ENCODE data around the gene ZFYVE28.
"Not testable (repeated sequence)": the region's sequence is repeated elsewhere in the genome, so short reads cannot be mapped to it uniquely, and the experiment has no call there.

Gene ZFYVE28

DNA sequence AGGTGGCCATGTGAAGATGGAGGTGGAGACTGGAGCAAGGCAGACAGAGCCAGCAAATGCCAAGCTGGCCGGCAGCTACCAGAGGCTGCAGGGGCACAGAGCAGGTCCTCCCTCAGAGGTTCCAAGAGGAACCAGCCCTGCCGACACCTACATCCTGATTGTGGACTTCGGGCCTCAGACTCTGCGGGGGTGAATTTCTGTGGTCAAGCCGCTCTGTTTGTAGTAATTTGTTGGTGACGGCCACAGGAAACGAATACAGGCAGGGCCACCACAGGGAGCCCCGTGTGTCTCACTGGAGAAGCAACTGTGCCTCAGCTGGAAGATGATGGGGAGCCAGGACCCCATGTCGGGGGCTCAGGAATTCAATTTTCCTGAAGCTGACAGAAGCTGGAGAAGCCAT, 28.3 kb downstream of the ZFYVE28 start:
- H3K27me3 ChIP-seq (ENCODE audit: insufficient read depth, low read length) = peaks cover 32% of the 10 kb centered on the region
- H3K36me3 ChIP-seq (ENCODE audit: insufficient read depth, low read depth, low read length) = no peaks in the 10 kb centered on the region
- no peak overlapping the region for H3K9ac ChIP-seq (ENCODE audit: low read depth, low read length)
- no peaks in the 10 kb centered on the region for H3K9me3 ChIP-seq (ENCODE audit: insufficient read depth, low read depth, low read length)
- H3K4me3 ChIP-seq (ENCODE audit: low read length) = no peak overlapping the region
- H3K27ac ChIP-seq (ENCODE audit: low read length) = no peak overlapping the region
- H3K4me1 ChIP-seq (ENCODE audit: insufficient read depth, low read length) = peaks cover 26% of the 10 kb centered on the region; the same call in 1 of the 2 replicates

DNA sequence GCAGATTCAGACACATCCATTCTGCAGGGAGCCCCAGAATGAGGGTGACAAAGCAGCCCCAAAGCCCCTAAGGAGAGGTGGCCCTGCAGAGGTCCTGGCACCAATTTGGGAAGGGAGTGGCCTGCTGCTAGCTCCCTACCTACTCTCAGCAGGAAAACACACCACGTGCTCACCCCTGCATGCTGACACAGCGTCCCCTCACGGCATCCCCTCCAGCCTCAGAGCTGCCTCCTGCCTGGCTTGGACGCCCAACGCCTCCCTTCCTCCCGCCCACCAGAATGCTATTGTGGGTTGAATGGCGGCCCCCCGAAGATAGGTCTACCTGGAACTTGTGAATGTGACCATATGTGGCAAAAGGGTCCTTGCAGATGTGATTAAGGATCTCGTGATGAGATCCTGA, 28.8 kb downstream of the ZFYVE28 start:
- no peak overlapping the region for H3K4me3 ChIP-seq (ENCODE audit: low read length)
- H3K9ac ChIP-seq (ENCODE audit: low read depth, low read length) = no peak overlapping the region
- no peaks in the 10 kb centered on the region for H3K36me3 ChIP-seq (ENCODE audit: insufficient read depth, low read depth, low read length)
- peaks cover 26% of the 10 kb centered on the region; the same call in 1 of the 2 replicates for H3K4me1 ChIP-seq (ENCODE audit: insufficient read depth, low read length)
- peaks cover 28% of the 10 kb centered on the region for H3K27me3 ChIP-seq (ENCODE audit: insufficient read depth, low read length)
- H3K9me3 ChIP-seq (ENCODE audit: insufficient read depth, low read depth, low read length) = no peaks in the 10 kb centered on the region
- H3K27ac ChIP-seq (ENCODE audit: low read length) = no peak overlapping the region

- Histone ChIP-seq H3K9ac (ENCODE audit: low read depth, low read length) (no peak overlapping the region), H3K27ac (ENCODE audit: low read length) (no peak overlapping the region), H3K4me3 (ENCODE audit: low read length) (no peak overlapping the region), H3K9me3 (ENCODE audit: insufficient read depth, low read depth, low read length) (no peaks in the 10 kb centered on the region), H3K4me1 (ENCODE audit: insufficient read depth, low read length) (peaks cover 21% of the 10 kb centered on the region; the same call in 1 of the 2 replicates), H3K36me3 (ENCODE audit: insufficient read depth, low read depth, low read length) (no peaks in the 10 kb centered on the region), H3K27me3 (ENCODE audit: insufficient read depth, low read length) (peaks cover 20% of the 10 kb centered on the region)
These were observed 29.8 kb downstream of the ZFYVE28 start for GRCh38 chr4:2388429-2389182.

- no peak overlapping the region for H3K4me3 ChIP-seq (ENCODE audit: low read length)
- H3K4me1 ChIP-seq (ENCODE audit: insufficient read depth, low read length) = peaks cover 14% of the 10 kb centered on the region; the same call in 1 of the 2 replicates
- no peak overlapping the region for H3K9ac ChIP-seq (ENCODE audit: low read depth, low read length)
- no peaks in the 10 kb centered on the region for H3K36me3 ChIP-seq (ENCODE audit: insufficient read depth, low read depth, low read length)
- H3K27me3 ChIP-seq (ENCODE audit: insufficient read depth, low read length) = peaks cover 20% of the 10 kb centered on the region
- H3K9me3 ChIP-seq (ENCODE audit: insufficient read depth, low read depth, low read length) = no peaks in the 10 kb centered on the region
- no peak overlapping the region for H3K27ac ChIP-seq (ENCODE audit: low read length)
These were observed 30.6 kb downstream of the ZFYVE28 start for GRCh38 chr4:2387829-2388228.

DNA sequence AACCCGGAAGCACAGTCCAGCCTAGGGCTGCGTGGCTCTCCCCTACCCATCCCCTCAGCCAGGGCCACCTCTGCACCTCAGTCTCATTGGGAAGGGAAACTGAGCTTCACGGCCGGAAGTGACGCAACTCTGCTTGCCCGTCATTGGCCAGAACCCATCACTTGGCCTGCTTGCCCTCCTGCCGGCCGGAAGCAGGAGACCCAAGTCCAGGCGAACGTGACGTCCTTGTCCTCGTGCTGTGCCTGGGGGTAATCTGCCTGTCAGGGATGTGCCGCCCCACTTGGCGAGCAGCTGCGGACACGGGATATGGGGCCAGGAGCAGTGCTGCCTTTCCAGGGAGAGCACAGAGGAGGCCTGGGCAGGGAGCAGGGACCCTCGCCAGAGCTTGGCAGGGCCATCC, 31.2 kb downstream of the ZFYVE28 start:
- H3K27me3 ChIP-seq (ENCODE audit: insufficient read depth, low read length) = peaks cover 20% of the 10 kb centered on the region
- peaks cover 13% of the 10 kb centered on the region; the same call in 1 of the 2 replicates for H3K4me1 ChIP-seq (ENCODE audit: insufficient read depth, low read length)
- H3K36me3 ChIP-seq (ENCODE audit: insufficient read depth, low read depth, low read length) = no peaks in the 10 kb centered on the region
- H3K4me3 ChIP-seq (ENCODE audit: low read length) = no peak overlapping the region
- H3K9ac ChIP-seq (ENCODE audit: low read depth, low read length) = no peak overlapping the region
- H3K9me3 ChIP-seq (ENCODE audit: insufficient read depth, low read depth, low read length) = no peaks in the 10 kb centered on the region
- no peak overlapping the region for H3K27ac ChIP-seq (ENCODE audit: low read length)

- peaks cover 13% of the 10 kb centered on the region; the same call in 1 of the 2 replicates for H3K4me1 ChIP-seq (ENCODE audit: insufficient read depth, low read length)
- no peak overlapping the region for H3K4me3 ChIP-seq (ENCODE audit: low read length)
- peaks cover 20% of the 10 kb centered on the region for H3K27me3 ChIP-seq (ENCODE audit: insufficient read depth, low read length)
- H3K9ac ChIP-seq (ENCODE audit: low read depth, low read length) = no peak overlapping the region
- no peaks in the 10 kb centered on the region for H3K36me3 ChIP-seq (ENCODE audit: insufficient read depth, low read depth, low read length)
- no peak overlapping the region for H3K27ac ChIP-seq (ENCODE audit: low read length)
- no peaks in the 10 kb centered on the region for H3K9me3 ChIP-seq (ENCODE audit: insufficient read depth, low read depth, low read length)
These were observed 31.7 kb downstream of the ZFYVE28 start for GRCh38 chr4:2386717-2387116.

GRCh38 chr4:2385516-2385915, 32.9 kb downstream of the ZFYVE28 start:
- H3K27ac ChIP-seq (ENCODE audit: low read length) = no peak overlapping the region
- H3K4me1 ChIP-seq (ENCODE audit: insufficient read depth, low read length) = peaks cover 9% of the 10 kb centered on the region; the same call in 1 of the 2 replicates

GRCh38 chr4:2384245-2384644, 34.2 kb downstream of the ZFYVE28 start:
- Histone ChIP-seq H3K36me3 (ENCODE audit: insufficient read depth, low read depth, low read length) (no peaks in the 10 kb centered on the region), H3K4me1 (ENCODE audit: insufficient read depth, low read length) (no peaks in the 10 kb centered on the region), H3K9ac (ENCODE audit: low read depth, low read length) (no peak overlapping the region), H3K27me3 (ENCODE audit: insufficient read depth, low read length) (peaks cover under 1% of the 10 kb centered on the region; the same call in 1 of the 2 replicates), H3K9me3 (ENCODE audit: insufficient read depth, low read depth, low read length) (no peaks in the 10 kb centered on the region), H3K27ac (ENCODE audit: low read length) (no peak overlapping the region), H3K4me3 (ENCODE audit: low read length) (no peak overlapping the region)

More at GRCh38 chr4:2385516-2385915, 32.9 kb downstream of the ZFYVE28 start:
- no peak overlapping the region for H3K4me3 ChIP-seq (ENCODE audit: low read length)
- H3K27me3 ChIP-seq (ENCODE audit: insufficient read depth, low read length) = peaks cover 14% of the 10 kb centered on the region
- no peaks in the 10 kb centered on the region for H3K36me3 ChIP-seq (ENCODE audit: insufficient read depth, low read depth, low read length)
- no peaks in the 10 kb centered on the region for H3K9me3 ChIP-seq (ENCODE audit: insufficient read depth, low read depth, low read length)
- no peak overlapping the region for H3K9ac ChIP-seq (ENCODE audit: low read depth, low read length)

DNA sequence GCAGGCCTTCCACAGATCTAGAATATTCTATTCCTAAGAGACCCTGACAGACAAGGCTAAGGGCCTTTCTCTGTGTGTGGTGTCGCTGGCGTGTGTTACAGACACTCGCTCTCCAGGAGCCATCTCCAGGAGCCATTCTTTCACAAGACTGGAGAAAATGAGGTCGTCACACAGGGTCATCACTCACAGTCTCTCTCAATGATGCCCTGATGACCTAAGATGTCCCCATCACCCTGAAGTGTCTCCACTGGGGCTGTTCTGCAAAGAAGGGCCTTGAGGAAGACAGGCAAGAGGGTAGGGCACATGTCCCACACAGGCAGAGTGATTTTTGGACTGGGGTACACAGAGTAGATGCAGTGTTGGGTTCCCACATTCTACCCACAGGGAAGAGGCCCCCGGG, 34.7 kb downstream of the ZFYVE28 start:
- no peaks in the 10 kb centered on the region for H3K4me1 ChIP-seq (ENCODE audit: insufficient read depth, low read length)
- H3K9me3 ChIP-seq (ENCODE audit: insufficient read depth, low read depth, low read length) = no peaks in the 10 kb centered on the region
- no peaks in the 10 kb centered on the region; the same call in 1 of the 2 replicates for H3K27me3 ChIP-seq (ENCODE audit: insufficient read depth, low read length)
- H3K9ac ChIP-seq (ENCODE audit: low read depth, low read length) = no peak overlapping the region
- no peaks in the 10 kb centered on the region for H3K36me3 ChIP-seq (ENCODE audit: insufficient read depth, low read depth, low read length)
- H3K4me3 ChIP-seq (ENCODE audit: low read length) = no peak overlapping the region
- no peak overlapping the region for H3K27ac ChIP-seq (ENCODE audit: low read length)

GRCh38 chr4:2383220-2383631, 35.2 kb downstream of the ZFYVE28 start:
- H3K27me3 ChIP-seq (ENCODE audit: insufficient read depth, low read length); H3K4me3 ChIP-seq (ENCODE audit: low read length); H3K9me3 ChIP-seq (ENCODE audit: insufficient read depth, low read depth, low read length); H3K27ac ChIP-seq (ENCODE audit: low read length); H3K36me3 ChIP-seq (ENCODE audit: insufficient read depth, low read depth, low read length); H3K4me1 ChIP-seq (ENCODE audit: insufficient read depth, low read length); H3K9ac ChIP-seq (ENCODE audit: low read depth, low read length): not testable (repeated sequence)

DNA sequence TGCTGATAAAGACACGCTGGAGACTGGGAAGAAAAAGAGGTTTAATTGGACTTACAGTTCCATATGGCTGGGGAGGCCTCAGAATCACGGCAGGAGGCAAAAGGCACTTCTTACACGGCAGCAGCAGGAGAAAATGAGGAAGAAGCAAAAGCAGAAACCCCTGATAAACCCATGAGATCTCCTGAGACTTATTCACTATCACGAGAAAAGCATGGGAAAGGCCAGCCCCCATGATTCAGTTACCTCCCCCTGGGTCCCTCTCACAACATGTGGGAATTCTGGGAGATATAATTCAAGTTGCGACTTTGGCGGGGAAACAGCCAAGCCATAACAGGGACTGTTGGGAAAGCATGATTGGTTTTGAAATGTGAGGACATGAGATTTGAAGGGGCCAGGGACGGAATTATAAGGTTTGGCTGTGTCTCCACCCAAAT, 35.7 kb downstream of the ZFYVE28 start:
- H3K9ac ChIP-seq (ENCODE audit: low read depth, low read length); H3K36me3 ChIP-seq (ENCODE audit: insufficient read depth, low read depth, low read length); H3K27me3 ChIP-seq (ENCODE audit: insufficient read depth, low read length); H3K9me3 ChIP-seq (ENCODE audit: insufficient read depth, low read depth, low read length); H3K27ac ChIP-seq (ENCODE audit: low read length); H3K4me1 ChIP-seq (ENCODE audit: insufficient read depth, low read length); H3K4me3 ChIP-seq (ENCODE audit: low read length): not testable (repeated sequence)

GRCh38 chr4:2380589-2380988, 37.9 kb downstream of the ZFYVE28 start:
- not testable (repeated sequence) for H3K4me3 ChIP-seq (ENCODE audit: low read length); H3K4me1 ChIP-seq (ENCODE audit: insufficient read depth, low read length); H3K9ac ChIP-seq (ENCODE audit: low read depth, low read length); H3K27me3 ChIP-seq (ENCODE audit: insufficient read depth, low read length); H3K9me3 ChIP-seq (ENCODE audit: insufficient read depth, low read depth, low read length); H3K27ac ChIP-seq (ENCODE audit: low read length); H3K36me3 ChIP-seq (ENCODE audit: insufficient read depth, low read depth, low read length)
